Aorta (tissue), 5 donors: ENCODE measurements around the gene NEMF. TPM values are rescaled to one million over a fixed set of nuclear protein-coding genes. Genes with fewer than 3 reads are reported as not detected.
"Not testable (repeated sequence)": the region's sequence is repeated elsewhere in the genome, so short reads cannot be mapped to it uniquely, and the experiment has no call there.

Source experiments
- ATAC-seq: fragments of 200-7000 bp; cut with Tn5 transposase; one replicate; pipeline ENCODE4 v1.9.1; 2022; ENCODE audit warnings: moderate library complexity; ENCODE audit not compliant: low FRiP score
- DNase-seq, 2 donors: peaks; one replicate each; pipeline ENCODE4 v3.0.0-alpha.2; 2020
- H3K27ac ChIP-seq, 2 donors: one replicate each; pipeline ENCODE4 v1.5.1; 2013; ENCODE audit warnings: low read length in 2 of 2, mild to moderate bottlenecking in 2 of 2, moderate library complexity in 2 of 2, control low read depth in 1 of 2, inconsistent platforms in 1 of 2, low read depth in 1 of 2
- H3K27me3 ChIP-seq, 2 donors: one replicate each; pipeline ENCODE4 v1.6.1; 2013; ENCODE audit warnings: control low read depth in 1 of 2, low read length in 1 of 2, mild to moderate bottlenecking in 1 of 2, moderate library complexity in 1 of 2; ENCODE audit not compliant: insufficient read depth in 2 of 2, control insufficient read depth in 1 of 2
- H3K36me3 ChIP-seq, 2 donors: one replicate each; pipeline ENCODE4 v1.6.1; 2013; ENCODE audit warnings: control low read depth in 1 of 2, low read length in 1 of 2, mild to moderate bottlenecking in 1 of 2; ENCODE audit not compliant: insufficient read depth in 2 of 2, control insufficient read depth in 1 of 2
- H3K4me1 ChIP-seq, 2 donors: one replicate each; pipeline ENCODE4 v1.6.1; 2013; ENCODE audit warnings: low read length in 2 of 2, control low read depth in 1 of 2, mild to moderate bottlenecking in 1 of 2, moderate library complexity in 1 of 2; ENCODE audit not compliant: insufficient read depth in 2 of 2, control insufficient read depth in 1 of 2
- H3K4me3 ChIP-seq, 2 donors: one replicate each; pipeline ENCODE4 v1.5.1; 2013; ENCODE audit warnings: low read length in 2 of 2, control low read depth in 1 of 2, mild to moderate bottlenecking in 1 of 2
- H3K9me3 ChIP-seq: one replicate; pipeline ENCODE4 v1.6.1; 2013; ENCODE audit warnings: mild to moderate bottlenecking, low read length; ENCODE audit not compliant: control insufficient read depth
- WGBS, 2 donors: extraction: QIAGEN DNeasy Blood & Tissue Kit; methylation state at CpG; one replicate each; pipeline ENCODE4 v1.1.7; 2013; 5-methylcytosine and 5-hydroxymethylcytosine counted together
- intact Hi-C, 2 donors: fragments of 100-400 bp; cut with DNase I; formaldehyde crosslinking; loops; one replicate each; pipeline versions ENCODE4 v1.14.2 to v1.15.0; 2022
- polyA plus RNA-seq, 2 donors: library from polyadenylated mRNA; stranded (reverse); fragments of 200-250 nt; gene quantifications; one replicate each; pipeline ENCODE4 v1.2.3, GENCODE V29; 2013
- total RNA-seq, 2 donors: library from RNA; stranded (reverse); fragmentation: NEBNext Ultra II Directional; extraction: Animal tissue kit (Norgen Biotek cat#: 25700); gene quantifications; one replicate each; pipeline ENCODE4 v1.2.1, GENCODE V29; 2021
- donor health status: healthy with polysubstance abuse.
- donor health status: Bipolar disorder and iron deficiency.
- donor health status: DM: no; HTN: no; CAD: no.
- donor health status: DM: no; HTN: no; CAD: no.
- donor health status: DM: yes; HTN: yes; CAD: no.

Gene NEMF
- total and polyA plus RNA-seq, 4 donors = 27.2 to 75.8 (median 52.7) TPM

GRCh38 chr14:49774106-49774505 lies 78.5 kb downstream of the NEMF start:
- Histone ChIP-seq H3K27me3 (no peaks in the 10 kb centered on the region), H3K9me3 (no peaks in the 10 kb centered on the region), H3K4me3 (no peak overlapping the region), H3K36me3 (peaks cover 0 to 5% of the 10 kb centered on the region in 2 donors), H3K4me1 (peaks cover 0 to 3% of the 10 kb centered on the region in 2 donors), H3K27ac (no peak overlapping the region)
- ATAC-seq (no peak), DNase-seq (no peak)
- 59 to 68% methylated on average over 1 of the region's 1 CpG for WGBS, 2 donors
- intact Hi-C loops = no loop called here

- H3K36me3 ChIP-seq, H3K27ac ChIP-seq, H3K4me3 ChIP-seq, DNase-seq, H3K9me3 ChIP-seq, ATAC-seq, H3K27me3 ChIP-seq, H3K4me1 ChIP-seq, intact Hi-C loops: not testable (repeated sequence)
- 88 to 91% methylated on average over 10 of the region's 10 CpGs for WGBS, 2 donors
Measured at GRCh38 chr14:49771691-49772090, 80.9 kb downstream of the NEMF start.

GRCh38 chr14:49770212-49770817 lies 82.3 kb downstream of the NEMF start:
- no peak for DNase-seq
- ATAC-seq = no peak
- peaks cover 0 to 3% of the 10 kb centered on the region in 2 donors for H3K4me1 ChIP-seq
- WGBS, 2 donors = 34 to 37% methylated on average over 4 of the region's 4 CpGs
- no peaks in the 10 kb centered on the region for H3K36me3 ChIP-seq
- H3K9me3 ChIP-seq = no peaks in the 10 kb centered on the region
- H3K4me3 ChIP-seq = no peak overlapping the region
- H3K27me3 ChIP-seq = no peaks in the 10 kb centered on the region
- no peak overlapping the region for H3K27ac ChIP-seq
- intact Hi-C loops = no loop called here

- peak overlapping the region in 1 of 2 donors; percentile 95 for H3K4me3 ChIP-seq
- WGBS, 2 donors = 57 to 68% methylated on average over 15 of the region's 15 CpGs
- no peaks in the 10 kb centered on the region for H3K36me3 ChIP-seq
- intact Hi-C loops = loop anchor here (2.0 to 5.0 kb wide), 2 partner anchors 77 to 135 kb away; partner anchors contain the start of genes DNAAF2 (in 1 of the 2) and KLHDC1 (in 1 of the 2)
- H3K27me3 ChIP-seq = no peaks in the 10 kb centered on the region
- H3K9me3 ChIP-seq = no peaks in the 10 kb centered on the region
- H3K4me1 ChIP-seq = peaks cover 0 to 3% of the 10 kb centered on the region in 2 donors
- no peak overlapping the region for H3K27ac ChIP-seq
- DNase-seq (no peak), ATAC-seq (no peak)
Measured at GRCh38 chr14:49769581-49770211, 82.9 kb downstream of the NEMF start.

- WGBS, 2 donors = 12 to 16% methylated on average over 6 of the region's 6 CpGs
- DNase-seq (no peak), ATAC-seq (no peak)
- H3K9me3 ChIP-seq = no peaks in the 10 kb centered on the region
- H3K27ac ChIP-seq = peak overlapping the region in 1 of 2 donors; percentile 96
- peak overlapping the region; percentile 95 to 96 for H3K4me3 ChIP-seq
- H3K36me3 ChIP-seq = no peaks in the 10 kb centered on the region
- no peaks in the 10 kb centered on the region for H3K27me3 ChIP-seq
- peaks cover 0 to 3% of the 10 kb centered on the region in 2 donors for H3K4me1 ChIP-seq
- intact Hi-C loops = loop anchor here (2.0 to 5.0 kb wide), 2 partner anchors 77 to 134 kb away; partner anchors contain the start of genes DNAAF2 (in 1 of the 2) and KLHDC1 (in 1 of the 2)
Measured at GRCh38 chr14:49769171-49769570, 83.4 kb downstream of the NEMF start.

GRCh38 chr14:49768301-49769121 lies 84.1 kb downstream of the NEMF start:
- Histone ChIP-seq H3K4me1 (peaks cover 0 to 3% of the 10 kb centered on the region in 2 donors), H3K4me3 (peak overlapping the region; percentile 95 to 96), H3K9me3 (no peaks in the 10 kb centered on the region), H3K36me3 (no peaks in the 10 kb centered on the region), H3K27me3 (no peaks in the 10 kb centered on the region), H3K27ac (peak overlapping the region; percentile 89 to 96)
- DNase-seq = peak; percentile 65 to 85
- intact Hi-C loops = loop anchor here (2.0 to 5.0 kb wide), 2 partner anchors 76 to 134 kb away; partner anchors contain the start of genes DNAAF2 (in 1 of the 2) and KLHDC1 (in 1 of the 2)
- peak; percentile 49 for ATAC-seq
- 0% methylated on average over 56 to 67 of the region's 67 CpGs for WGBS, 2 donors

- DNase-seq (peak; percentile 95 to 96), ATAC-seq (peak; percentile 95)
- Histone ChIP-seq H3K27ac (peak within 1 kb of the TSS; percentile 89 to 96), H3K4me1 (peaks cover 0 to 3% of the 10 kb centered on the region in 2 donors), H3K27me3 (no peaks in the 10 kb centered on the region), H3K9me3 (no peaks in the 10 kb centered on the region), H3K4me3 (peak within 1 kb of the TSS; percentile 95 to 96), H3K36me3 (no peaks in the 10 kb centered on the region)
- intact Hi-C loops = loop anchor here (1.0 to 5.0 kb wide), 3 partner anchors 74 to 133 kb away; partner anchors contain the start of genes KLHDC1 (in 2 of the 2) and DNAAF2 (in 1 of the 2)
- 0% methylated on average over 70 to 86 of the region's 86 CpGs for WGBS, 2 donors
Measured at GRCh38 chr14:49767571-49768300, 84.9 kb downstream of the NEMF start, which contains the start of gene KLHDC2. Gene KLHDC2, plus strand, starts transcription at chr14:49768153. Its CDS starts 316 bp downstream, at chr14:49768469.

- Histone ChIP-seq H3K9me3 (no peaks in the 10 kb centered on the region), H3K36me3 (no peaks in the 10 kb centered on the region), H3K4me3 (peak overlapping the region; percentile 75 to 95), H3K27ac (peak overlapping the region; percentile 89 to 96), H3K4me1 (peaks cover 0 to 3% of the 10 kb centered on the region in 2 donors), H3K27me3 (no peaks in the 10 kb centered on the region)
- WGBS, 2 donors = 0 to 1% methylated on average over 9 of the region's 9 CpGs
- no peak for DNase-seq
- intact Hi-C loops = loop anchor here (1.0 to 5.0 kb wide), 2 partner anchors 74 to 75 kb away; partner anchors contain the start of gene KLHDC1 (in 2 of the 2)
- no peak for ATAC-seq
Measured at GRCh38 chr14:49767270-49767570, 85.4 kb downstream of the NEMF start.
